Gastroesophageal sphincter (tissue), 4 donors: Measurements from ENCODE around the gene NACA2. TPM values are rescaled to one million over a fixed set of nuclear protein-coding genes. Genes with fewer than 3 reads are reported as not detected.

Experiments used
- ATAC-seq: fragments of 150-250 bp; one replicate; pipeline ENCODE4 v1.9.1; 2016; ENCODE audit warnings: mild to moderate bottlenecking, moderate library complexity
- H3K27ac ChIP-seq, 4 donors: fragments of 200-600 bp; sonication (generic) in 3 of 4; 1 replicate in 3 of 4; 2 replicates in 1 of 4; pipeline ENCODE4 v1.5.1; 2016 to 2019
- H3K27me3 ChIP-seq: fragments of 200-600 bp; sonication (generic); one replicate; pipeline ENCODE4 v1.5.1; 2019
- H3K36me3 ChIP-seq, 2 donors: fragments of 200-600 bp; sonication (generic); one replicate each; pipeline ENCODE4 v1.5.1; 2019; ENCODE audit warnings: control low read depth in 1 of 2
- H3K4me1 ChIP-seq, 3 donors: fragments of 200-600 bp; sonication (generic); 1 replicate in 2 of 3; 2 replicates in 1 of 3; pipeline ENCODE4 v1.5.1; 2016 to 2019; ENCODE audit warnings: control low read depth in 2 of 3
- H3K4me3 ChIP-seq, 2 donors: fragments of 200-600 bp; sonication (generic); one replicate each; pipeline ENCODE4 v1.5.1; 2019; ENCODE audit warnings: mild to moderate bottlenecking in 1 of 2, moderate library complexity in 1 of 2
- H3K9me3 ChIP-seq, 3 donors: fragments of 200-600 bp; sonication (generic); one replicate each; pipeline ENCODE4 v1.5.1; 2017 to 2019; ENCODE audit warnings: control low read depth in 2 of 3
- CTCF ChIP-seq, 4 experiments: fragments of 200-600 bp in 2 of 4; fragments of 450-650 bp in 2 of 4; sonication (generic) in 1 of 4; IDR thresholded peaks; one replicate each; pipeline ENCODE4 v1.5.1; 2017 to 2019; ENCODE audit warnings: antibody characterized with exemption in 4 of 4, mild to moderate bottlenecking in 2 of 4, moderate library complexity in 2 of 4
- EP300 ChIP-seq: sonication (generic); formaldehyde crosslinking; IDR thresholded peaks from one replicate; pipeline ENCODE4 v1.6.1; 2017; ENCODE audit warnings: antibody characterized with exemption, mild to moderate bottlenecking
- POLR2A ChIP-seq, 2 donors: fragments of 450-650 bp; IDR thresholded peaks; one replicate each; pipeline ENCODE4 v1.6.1; 2017; ENCODE audit warnings: antibody characterized with exemption in 2 of 2, mild to moderate bottlenecking in 2 of 2, moderate library complexity in 1 of 2
- POLR2AphosphoS5 ChIP-seq: sonication (generic); formaldehyde crosslinking; IDR thresholded peaks from one replicate; pipeline ENCODE4 v1.6.1; 2017; ENCODE audit warnings: antibody characterized with exemption
- WGBS, 2 donors: methylation state at CpG; one replicate each; pipeline ENCODE4 v1.1.5; 2018; ENCODE audit warnings: low coverage in 1 of 2; 5-methylcytosine and 5-hydroxymethylcytosine counted together
- total RNA-seq, 4 donors: library from RNA; depleted of rRNA; stranded (reverse); fragments of >200 nt; gene quantifications; one replicate each; pipeline ENCODE4 v1.1.0, GENCODE V29; 2016

Gene NACA2
- total RNA-seq, 4 donors from 2014 or later = not detected

GRCh38 chr17:61565213-61565612, 25.8 kb downstream of the NACA2 start:
- TF ChIP-seq POLR2A (IDR thresholded peaks at IDR 0.05) (no peak), EP300 (no peak), POLR2AphosphoS5 (no peak), CTCF (IDR thresholded peaks at IDR 0.05) (no peak)
- Histone ChIP-seq H3K27ac (no peak overlapping the region), H3K9me3 (peaks cover 0 to 4% (median 0%) of the 10 kb centered on the region in 3 donors), H3K27me3 (peaks cover 4% of the 10 kb centered on the region), H3K4me1 (no peaks in the 10 kb centered on the region), H3K4me3 (no peak overlapping the region), H3K36me3 (no peaks in the 10 kb centered on the region)
- ATAC-seq = no peak
- WGBS, 2 donors = 52 to 61% methylated on average over 2 to 4 of the region's 4 CpGs

- 66 to 92% methylated on average over 2 to 3 of the region's 4 CpGs for WGBS, 2 donors
- ATAC-seq = no peak
- Histone ChIP-seq H3K36me3 (no peaks in the 10 kb centered on the region), H3K27me3 (peaks cover 7% of the 10 kb centered on the region), H3K4me1 (no peaks in the 10 kb centered on the region), H3K27ac (no peak overlapping the region), H3K4me3 (no peak overlapping the region), H3K9me3 (no peaks in the 10 kb centered on the region)
- TF ChIP-seq POLR2A (IDR thresholded peaks at IDR 0.05) = no peak
Measured at GRCh38 chr17:61562287-61562686, 28.7 kb downstream of the NACA2 start.

GRCh38 chr17:61561354-61561753, 29.7 kb downstream of the NACA2 start:
- Histone ChIP-seq H3K4me1 (no peaks in the 10 kb centered on the region), H3K27ac (no peak overlapping the region), H3K36me3 (no peaks in the 10 kb centered on the region), H3K9me3 (no peaks in the 10 kb centered on the region), H3K27me3 (peaks cover 7% of the 10 kb centered on the region), H3K4me3 (no peak overlapping the region)
- TF ChIP-seq POLR2AphosphoS5 (no peak), POLR2A (IDR thresholded peaks at IDR 0.05) (no peak), EP300 (no peak)
- 52 to 54% methylated on average over 2 of the region's 2 CpGs for WGBS, 2 donors
- ATAC-seq = no peak

- Histone ChIP-seq H3K27me3 (peaks cover 7% of the 10 kb centered on the region), H3K4me1 (no peaks in the 10 kb centered on the region), H3K4me3 (no peak overlapping the region), H3K9me3 (no peaks in the 10 kb centered on the region), H3K27ac (no peak overlapping the region), H3K36me3 (no peaks in the 10 kb centered on the region)
- TF ChIP-seq POLR2A (IDR thresholded peaks at IDR 0.05) (no peak), POLR2AphosphoS5 (no peak), CTCF (IDR thresholded peaks at IDR 0.05) (no peak), EP300 (no peak)
- WGBS, 2 donors = 67 to 79% methylated on average over 2 to 3 of the region's 6 CpGs
- no peak for ATAC-seq
Measured at GRCh38 chr17:61560071-61560470, 30.9 kb downstream of the NACA2 start.

- Histone ChIP-seq H3K36me3 (no peaks in the 10 kb centered on the region), H3K27ac (no peak overlapping the region), H3K4me1 (no peaks in the 10 kb centered on the region), H3K27me3 (peaks cover 7% of the 10 kb centered on the region), H3K9me3 (no peaks in the 10 kb centered on the region), H3K4me3 (no peak overlapping the region)
- TF ChIP-seq POLR2A (IDR thresholded peaks at IDR 0.05) (no peak), EP300 (no peak), POLR2AphosphoS5 (no peak), CTCF (IDR thresholded peaks at IDR 0.05) (no peak)
- no peak for ATAC-seq
- WGBS, 2 donors = 72 to 78% methylated on average over 10 of the region's 10 CpGs
Measured at GRCh38 chr17:61556224-61557188, 34.5 kb downstream of the NACA2 start.

- no peak overlapping the region for H3K4me3 ChIP-seq
- WGBS, 2 donors = 65 to 70% methylated on average over 4 to 7 of the region's 7 CpGs
- H3K36me3 ChIP-seq = no peaks in the 10 kb centered on the region
- ATAC-seq = no peak
- TF ChIP-seq EP300 (no peak), POLR2A (IDR thresholded peaks at IDR 0.05) (no peak), CTCF (IDR thresholded peaks at IDR 0.05) (no peak), POLR2AphosphoS5 (no peak)
- H3K9me3 ChIP-seq = no peaks in the 10 kb centered on the region
- peaks cover 3% of the 10 kb centered on the region for H3K27me3 ChIP-seq
- no peak overlapping the region for H3K27ac ChIP-seq
- no peaks in the 10 kb centered on the region for H3K4me1 ChIP-seq
Measured at GRCh38 chr17:61555127-61555566, 35.9 kb downstream of the NACA2 start.
